Measurements from ENCODE around the gene AMDHD2.
"Not testable (repeated sequence)": the region's sequence is repeated elsewhere in the genome, so short reads cannot be mapped to it uniquely, and the experiment has no call there.

Gene AMDHD2

DNA sequence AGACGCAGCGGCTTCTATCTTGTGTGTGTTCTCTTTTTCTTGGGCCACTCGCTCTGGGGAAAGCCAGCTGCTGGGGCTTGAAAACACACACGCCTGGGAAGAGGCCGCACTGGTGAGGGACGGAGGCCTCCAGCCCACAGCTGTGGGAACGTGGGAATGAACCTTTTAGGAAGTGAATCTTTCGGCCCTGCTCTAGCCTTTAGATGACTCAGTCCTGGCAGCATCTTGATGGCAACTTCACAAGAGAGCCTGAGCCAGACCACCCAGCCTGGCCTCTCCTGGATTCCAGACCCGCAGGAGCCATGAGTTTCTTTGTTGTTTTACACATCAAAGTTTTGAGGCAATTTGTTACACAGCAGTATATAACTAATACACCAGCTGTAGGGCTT, 15.4 kb downstream of the AMDHD2 start:
- no peak for DNase-seq

DNA sequence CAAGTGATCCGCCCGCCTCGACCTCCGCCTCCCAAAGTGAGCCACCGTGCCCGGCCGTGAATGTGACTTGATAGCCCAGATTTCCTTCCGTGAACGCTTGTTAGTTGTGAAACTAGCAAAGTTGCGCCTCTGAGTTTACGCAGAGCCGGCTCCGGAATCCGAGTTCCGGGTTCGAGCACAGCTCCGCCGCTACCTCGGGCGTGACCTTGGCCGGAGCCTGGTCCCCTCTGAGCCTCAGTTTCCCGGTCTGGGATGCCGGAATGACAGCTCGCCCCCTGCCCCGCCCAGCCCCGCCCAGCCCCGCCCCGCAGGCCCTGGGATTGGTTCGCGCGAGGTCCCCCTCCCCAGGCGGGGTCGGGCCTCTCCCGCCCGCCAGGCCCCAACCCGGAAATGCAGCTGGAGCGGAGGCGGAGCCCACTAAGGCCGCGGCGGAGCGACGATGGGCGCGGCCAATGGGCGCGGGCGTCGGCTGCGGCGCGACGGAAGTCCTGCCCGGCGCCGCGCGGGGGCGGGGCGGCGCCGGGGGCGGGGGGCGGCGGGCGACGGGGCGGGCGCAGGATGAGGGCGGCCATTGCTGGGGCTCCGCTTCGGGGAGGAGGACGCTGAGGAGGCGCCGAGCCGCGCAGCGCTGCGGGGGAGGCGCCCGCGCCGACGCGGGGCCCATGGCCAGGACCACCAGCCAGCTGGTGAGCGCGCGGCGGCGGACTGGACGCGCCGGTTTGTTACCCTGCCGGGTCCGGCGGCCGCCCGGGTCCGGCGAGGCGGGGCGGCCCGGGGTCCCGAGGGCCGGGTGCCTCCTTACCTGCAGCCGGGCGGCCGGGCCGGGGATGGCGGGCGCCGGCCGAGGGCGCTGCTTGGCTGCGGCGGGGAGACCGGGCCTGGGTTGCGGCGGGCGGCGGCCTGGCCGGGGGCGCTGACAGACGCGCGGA, 17.5 kb downstream of the AMDHD2 start, which contains the start of gene PDPK1:
TSS of gene PDPK1 (plus strand) at position 571 of the 929 bp plus-strand sequence. CDS start at position 663, 92 bp downstream.
- DNase-seq: peak; percentile 81

DNA sequence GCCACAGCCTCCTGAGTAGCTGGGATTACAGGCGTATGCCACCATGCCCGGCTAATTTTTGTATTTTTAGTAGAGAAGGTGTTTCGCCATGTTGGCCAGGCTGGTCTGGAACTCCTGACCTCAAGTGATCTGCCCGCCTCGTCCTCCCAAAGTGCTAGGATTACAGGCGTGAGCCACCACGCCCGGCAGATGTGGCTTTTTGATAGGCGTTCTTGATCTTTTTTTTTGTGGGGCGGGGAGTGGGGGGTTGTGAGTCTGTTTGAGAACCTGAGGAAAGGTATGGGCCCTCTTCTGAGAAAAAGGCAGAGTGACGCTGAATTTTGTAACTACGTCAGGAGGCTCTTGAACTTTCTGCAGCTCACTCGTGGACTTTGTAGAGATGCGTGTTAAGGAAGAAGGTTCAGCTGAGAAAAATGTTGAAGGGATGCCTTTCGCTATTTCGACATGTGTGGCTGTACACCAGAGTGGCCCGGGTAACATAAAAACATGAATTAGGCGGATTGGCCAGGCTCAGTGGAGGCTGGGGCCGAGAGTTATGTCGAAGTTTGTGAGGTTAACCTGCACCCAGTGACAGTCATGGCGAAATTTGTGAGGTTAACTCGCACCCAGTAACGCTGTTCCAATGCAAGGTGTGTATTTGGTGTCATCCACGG, 19.1 kb downstream of the AMDHD2 start:
- not testable (repeated sequence) for DNase-seq

DNA sequence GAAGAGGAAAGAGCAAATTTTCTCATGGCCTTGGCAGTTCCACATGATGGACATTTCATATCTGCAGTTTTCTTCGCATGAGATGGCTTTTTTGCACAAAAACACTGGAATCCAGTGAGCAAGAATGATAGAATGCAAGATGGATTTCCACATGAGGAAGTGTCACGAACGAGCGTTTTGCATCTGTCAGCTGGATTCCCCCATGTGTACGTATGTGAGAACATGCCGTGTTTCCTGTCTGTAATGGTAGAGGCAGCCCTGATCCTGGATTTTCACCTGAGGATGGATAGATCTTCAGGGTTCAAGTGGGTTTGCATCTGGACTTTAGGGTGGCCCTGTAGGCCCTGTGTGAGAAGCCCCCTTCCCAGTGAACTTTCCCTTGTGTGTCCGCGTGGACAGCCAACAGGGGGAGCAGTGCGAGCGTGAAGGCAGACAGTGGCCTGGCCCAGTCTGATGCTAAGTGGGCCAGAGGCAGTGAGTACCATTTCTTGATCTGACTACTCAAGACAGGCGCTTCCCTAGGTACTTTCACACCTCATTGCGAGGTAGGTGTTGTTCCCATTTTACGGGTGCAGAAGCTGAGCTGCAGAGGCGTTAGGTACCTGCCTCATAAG, 19.8 kb downstream of the AMDHD2 start:
- not testable (repeated sequence) for DNase-seq

DNA sequence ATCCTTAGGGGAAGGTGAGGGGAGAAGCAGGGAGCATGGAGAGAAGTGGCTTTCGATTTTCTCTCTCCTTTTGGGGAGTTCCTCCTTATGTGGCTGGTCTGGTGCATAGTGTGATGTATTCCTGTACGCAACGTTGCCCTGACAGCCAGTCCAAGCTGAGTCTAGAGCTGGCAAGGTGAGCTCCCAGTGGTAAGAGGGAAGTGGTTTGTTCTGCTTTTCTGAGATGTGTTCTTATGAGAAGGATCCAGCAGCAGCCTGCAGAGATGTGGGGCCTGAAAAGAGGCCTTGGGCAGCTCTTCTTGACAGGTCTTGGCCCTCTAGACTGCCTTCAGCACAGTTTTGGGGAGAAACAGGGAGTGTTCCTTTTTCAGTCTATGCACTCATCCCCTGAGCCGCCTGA, 20.7 kb downstream of the AMDHD2 start:
- DNase-seq: peak; percentile 5

DNA sequence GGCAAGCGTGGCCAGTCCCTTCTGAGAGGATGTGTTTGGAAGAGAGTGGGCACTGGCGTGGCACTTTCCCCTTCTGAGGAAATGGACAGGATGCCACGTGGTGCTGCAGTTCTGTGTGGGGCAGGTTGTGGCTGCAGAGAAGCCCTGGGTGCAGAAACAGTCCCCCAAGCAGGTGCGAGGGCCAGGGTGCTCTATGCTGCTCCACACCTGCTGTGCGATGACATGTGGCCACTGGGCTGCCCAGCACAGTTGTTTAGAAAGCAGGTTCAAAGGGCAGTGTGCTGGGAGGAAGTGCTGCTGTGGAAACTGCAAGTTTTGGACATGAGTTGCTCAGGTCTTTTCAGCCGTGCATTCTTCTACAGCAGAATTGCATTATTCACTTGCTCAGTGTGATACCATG, 21.2 kb downstream of the AMDHD2 start:
- not testable (repeated sequence) for DNase-seq

DNA sequence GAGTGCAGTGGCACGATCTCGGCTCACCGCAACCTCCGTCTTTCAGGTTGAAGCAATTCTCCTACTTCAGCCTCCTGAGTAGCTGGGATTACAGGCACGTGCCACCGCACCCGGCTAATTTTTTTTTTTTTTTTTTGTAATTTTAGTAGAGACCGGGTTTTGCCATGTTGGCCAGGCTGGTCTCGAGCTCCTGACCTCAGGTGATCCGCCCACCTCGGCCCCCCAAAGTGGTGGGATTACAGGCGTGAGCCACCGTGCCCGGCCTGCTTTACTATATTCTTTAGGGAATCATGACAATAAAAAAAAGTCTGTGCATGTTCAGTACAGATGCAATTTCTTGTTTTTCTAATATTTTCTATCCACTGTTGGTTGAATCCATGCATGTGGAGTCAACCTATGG, 23.6 kb downstream of the AMDHD2 start:
- DNase-seq: not testable (repeated sequence)

DNA sequence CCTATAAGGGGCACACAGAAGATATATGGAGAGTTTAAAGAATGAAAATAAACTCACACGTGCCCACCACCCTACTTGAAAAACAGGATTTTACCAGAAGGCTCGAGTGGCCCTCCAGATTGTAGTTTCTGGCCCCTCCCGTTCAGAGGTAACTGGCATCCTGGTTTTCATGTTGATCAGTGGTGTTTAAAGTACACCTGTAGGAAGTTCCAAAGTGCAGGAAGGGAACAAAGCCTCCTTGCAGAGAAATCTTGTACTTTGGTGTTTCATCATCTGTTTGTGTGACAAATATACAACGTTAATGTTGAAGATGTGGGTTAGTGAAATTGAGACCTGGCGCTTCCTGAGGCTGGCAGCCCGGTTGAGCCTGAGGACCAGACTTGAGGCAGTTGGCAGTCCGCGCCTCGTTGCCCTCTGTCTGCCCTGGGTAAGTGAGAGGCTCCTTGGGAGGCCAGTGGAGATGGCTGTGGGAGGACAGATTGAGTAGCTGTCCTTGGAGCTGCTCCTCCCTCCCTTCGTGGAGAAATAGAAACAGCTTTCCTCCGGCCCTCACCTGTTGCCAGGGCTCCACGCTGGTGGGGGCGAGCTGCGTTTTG, 30.2 kb downstream of the AMDHD2 start:
- DNase-seq: not testable (repeated sequence)

DNA sequence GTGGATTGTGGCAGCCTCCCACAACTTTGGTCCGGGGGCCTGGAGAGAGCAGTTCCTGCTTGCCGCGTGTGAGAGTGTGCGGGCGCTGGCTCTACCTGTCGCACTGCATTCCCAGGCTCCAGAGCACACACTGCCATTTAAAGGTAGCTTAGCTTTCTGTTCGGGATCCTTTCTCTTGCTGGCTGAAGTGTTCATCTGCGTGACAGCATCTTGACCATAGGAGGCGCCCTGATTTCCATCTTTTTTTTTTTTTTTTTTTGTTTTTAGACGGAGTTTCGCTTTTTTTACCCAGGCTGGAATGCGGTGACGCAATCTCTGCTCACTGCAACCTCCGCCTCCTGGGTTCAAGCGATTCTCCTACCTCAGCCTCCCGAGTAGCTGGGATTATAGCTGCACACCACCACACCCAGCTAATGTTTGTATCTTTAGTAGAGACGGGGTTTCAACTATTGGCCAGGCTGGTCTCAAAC, 31.3 kb downstream of the AMDHD2 start:
- not testable (repeated sequence) for DNase-seq

DNA sequence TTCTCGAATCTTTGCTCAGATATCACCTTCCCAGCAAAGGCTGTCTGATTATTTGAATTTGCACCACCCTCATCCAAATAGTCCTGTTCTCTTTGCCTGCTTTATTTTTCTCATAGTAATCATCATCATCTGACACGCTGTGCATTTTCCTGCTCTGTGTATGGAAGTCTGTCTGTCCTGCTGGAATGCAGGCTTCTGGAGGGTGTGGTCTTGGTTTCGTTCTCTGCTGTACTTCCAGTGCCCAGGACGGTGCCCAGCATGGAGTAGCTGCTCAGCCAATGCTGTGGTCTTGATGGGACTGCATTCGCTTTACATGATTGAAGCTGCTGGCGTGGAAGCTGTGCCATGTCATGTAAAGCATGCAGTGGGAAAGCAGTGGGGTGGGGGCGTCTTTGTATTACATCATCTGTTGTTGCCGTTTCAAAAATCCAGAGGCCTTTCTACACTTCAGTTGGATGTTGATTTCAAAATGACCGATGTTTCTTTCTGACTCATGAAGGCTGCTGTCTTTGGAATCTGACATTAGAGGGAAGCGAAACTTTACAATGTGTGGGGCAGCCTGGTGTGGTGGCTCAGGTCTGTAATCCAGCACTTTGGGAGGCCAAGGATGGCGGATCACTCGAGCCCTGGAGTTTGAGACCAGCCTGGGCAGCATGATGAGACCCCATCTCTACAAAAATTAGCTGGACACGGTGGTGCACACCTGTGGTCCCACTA, 34.7 kb downstream of the AMDHD2 start:
- not testable (repeated sequence) for DNase-seq

DNA sequence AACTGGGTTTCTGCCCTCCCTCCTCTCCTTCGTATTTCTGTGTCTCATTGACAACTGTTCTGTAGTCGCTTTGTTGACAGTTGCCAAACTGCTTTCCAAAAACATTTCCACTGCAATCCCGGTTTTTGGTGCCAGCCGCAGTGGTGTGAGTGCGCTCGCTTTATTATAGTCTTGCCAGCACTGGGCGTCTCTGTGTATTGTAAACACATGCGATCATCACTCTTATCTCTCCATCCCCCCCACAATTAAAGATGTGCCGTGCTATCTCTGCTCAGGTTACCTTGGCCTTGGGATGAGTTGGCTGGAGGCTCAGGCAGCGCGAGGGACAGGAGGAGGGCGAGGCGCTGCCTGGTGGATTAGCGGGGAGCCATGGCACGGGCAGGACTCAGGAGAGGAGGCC, 37.0 kb downstream of the AMDHD2 start:
- not testable (repeated sequence) for DNase-seq

DNA sequence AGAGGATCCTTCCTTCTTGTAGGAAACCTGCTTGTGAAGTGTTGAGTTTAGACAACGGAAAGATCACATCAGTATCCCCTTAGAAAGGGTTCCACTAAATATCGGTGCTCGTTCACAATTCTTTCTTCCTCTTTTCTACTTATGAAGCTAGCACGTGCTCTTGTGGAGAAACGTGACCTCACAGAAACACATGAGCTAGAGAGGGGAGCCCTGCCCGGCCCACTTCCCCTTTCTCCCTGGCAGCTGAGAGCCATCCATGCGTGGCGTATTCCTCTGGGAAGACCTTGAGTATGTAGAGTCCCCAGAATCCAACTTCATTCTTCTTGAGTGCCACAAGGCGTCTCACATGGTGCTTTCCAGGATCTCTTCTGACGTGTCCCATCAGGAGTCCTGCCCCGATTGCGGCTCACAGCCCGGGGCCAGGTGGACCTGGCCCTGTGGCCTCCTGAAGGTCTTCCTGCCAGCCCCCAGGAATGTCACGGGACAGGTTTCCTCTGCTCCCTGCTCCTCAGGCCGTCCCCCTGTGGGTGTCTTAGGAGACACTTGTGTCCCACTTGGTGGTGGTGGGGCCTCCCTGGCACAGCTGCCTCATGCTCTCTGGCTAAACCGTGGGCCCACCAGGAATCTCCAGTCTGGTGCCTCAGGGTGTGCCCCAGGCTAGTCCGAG, 40.1 kb downstream of the AMDHD2 start:
- DNase-seq: not testable (repeated sequence)

DNA sequence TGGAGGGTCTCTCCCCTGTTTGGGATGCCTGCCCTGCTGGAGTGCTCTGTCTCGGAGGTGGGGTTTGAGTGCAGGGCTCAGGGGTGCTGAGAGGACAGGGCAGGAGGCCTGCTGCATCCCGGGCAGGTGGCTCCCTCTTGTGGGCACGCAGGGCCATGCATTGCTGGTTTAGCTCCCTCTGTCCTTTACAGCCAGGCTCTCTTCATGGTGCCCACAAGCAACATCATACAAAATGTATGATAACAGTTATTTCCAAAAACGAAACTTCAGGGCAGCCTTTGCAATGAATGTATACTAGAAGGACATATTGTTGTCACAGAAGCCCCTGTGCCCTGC, 40.6 kb downstream of the AMDHD2 start:
- DNase-seq: not testable (repeated sequence)

DNA sequence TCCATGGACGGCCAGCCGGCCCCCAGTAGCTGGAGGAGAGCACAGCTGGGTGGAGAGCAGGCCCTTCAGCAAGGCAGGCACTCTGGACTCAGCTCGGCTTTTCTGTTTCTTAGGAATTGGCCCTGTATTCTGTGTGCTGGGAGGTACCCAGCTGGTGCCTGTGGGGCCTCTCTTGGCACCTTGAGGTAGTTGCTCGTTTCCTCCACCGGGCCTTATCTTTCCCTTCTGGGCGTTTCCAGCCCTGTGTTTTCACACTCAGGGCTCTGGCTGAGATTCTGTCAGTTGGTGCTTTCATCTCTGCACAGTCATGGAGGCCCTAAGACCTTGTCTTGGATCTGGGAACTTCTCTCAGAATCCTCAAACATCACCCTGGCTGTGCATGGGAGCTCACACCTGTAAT, 47.3 kb downstream of the AMDHD2 start:
- not testable (repeated sequence) for DNase-seq

DNA sequence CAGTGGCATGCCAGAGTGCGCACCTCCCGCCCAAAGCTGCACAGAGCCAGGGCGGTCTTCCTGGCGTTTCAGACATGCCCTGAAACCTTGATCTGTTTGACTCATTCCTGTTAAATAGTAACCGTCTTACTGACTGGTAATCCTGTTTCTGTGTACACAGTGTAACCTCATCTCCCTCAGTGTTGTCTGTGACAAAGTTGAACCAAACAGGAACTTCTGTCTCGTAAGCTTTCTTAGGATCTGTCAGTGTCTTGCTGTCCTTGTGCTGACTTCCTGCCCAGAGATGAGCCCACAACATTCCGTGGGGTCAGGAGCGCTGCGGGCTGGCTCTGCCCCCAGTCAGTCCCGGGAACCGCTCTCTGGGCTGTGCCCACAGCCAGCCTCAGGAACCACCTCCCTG, 48.4 kb downstream of the AMDHD2 start:
- DNase-seq: not testable (repeated sequence)

DNA sequence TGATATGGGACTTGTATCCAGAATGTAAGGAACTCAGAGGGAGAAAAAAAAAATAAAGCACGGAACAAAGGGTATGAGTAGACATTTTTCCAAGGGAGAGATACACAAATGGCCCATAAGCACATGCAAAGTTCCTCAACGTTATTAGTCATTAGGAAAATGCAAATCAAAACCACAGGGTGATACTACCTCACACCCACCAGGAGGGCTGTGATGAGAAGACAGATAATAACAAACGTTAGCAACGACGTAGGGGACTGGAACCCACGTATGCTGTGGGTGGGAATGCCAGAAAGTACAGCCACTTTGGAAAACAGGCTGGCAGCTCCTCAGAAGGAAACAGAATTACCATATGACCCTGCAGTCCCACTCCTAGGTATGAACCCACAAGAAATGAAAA, 52.5 kb downstream of the AMDHD2 start:
- not testable (repeated sequence) for DNase-seq

DNA sequence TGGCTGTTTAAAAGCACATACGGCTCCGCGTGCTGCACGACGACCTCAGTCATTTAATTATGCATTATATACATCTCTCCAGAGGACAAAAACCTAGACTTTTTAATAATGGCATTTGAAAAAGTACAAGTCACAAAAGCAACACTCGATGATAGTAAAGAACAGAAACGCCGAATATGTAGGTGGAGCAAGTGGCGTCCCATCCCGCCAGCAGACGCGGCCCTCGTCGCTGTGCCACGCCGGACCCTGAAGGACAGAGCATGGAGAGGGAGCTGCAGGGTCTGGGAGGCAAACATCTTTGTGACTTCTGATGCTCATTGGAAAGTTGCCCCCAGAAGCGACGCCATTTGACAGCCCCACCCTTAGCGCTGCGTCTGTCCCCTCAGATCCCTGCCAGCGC, 55.7 kb downstream of the AMDHD2 start:
- not testable (repeated sequence) for DNase-seq

DNA sequence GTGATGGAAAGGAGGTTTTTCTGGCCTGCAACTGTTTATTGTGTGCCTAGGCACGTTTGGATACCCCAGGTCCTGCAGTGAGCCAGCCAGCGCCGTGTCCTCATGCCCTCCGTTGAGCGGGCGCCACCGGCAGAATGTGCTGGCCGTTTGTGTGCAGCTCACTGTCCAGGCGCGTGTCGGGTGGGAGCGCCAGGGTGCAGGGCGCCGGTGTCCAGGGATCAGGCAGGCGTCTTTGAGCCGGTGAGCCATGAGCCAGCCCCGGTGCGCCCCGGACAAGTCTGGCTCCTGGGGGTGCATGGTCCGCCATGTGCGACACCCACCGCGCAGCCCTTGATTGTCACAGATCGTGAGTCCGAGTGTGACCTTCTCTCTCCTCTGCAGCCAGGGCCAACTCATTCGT, 56.9 kb downstream of the AMDHD2 start:
- not testable (repeated sequence) for DNase-seq

DNA sequence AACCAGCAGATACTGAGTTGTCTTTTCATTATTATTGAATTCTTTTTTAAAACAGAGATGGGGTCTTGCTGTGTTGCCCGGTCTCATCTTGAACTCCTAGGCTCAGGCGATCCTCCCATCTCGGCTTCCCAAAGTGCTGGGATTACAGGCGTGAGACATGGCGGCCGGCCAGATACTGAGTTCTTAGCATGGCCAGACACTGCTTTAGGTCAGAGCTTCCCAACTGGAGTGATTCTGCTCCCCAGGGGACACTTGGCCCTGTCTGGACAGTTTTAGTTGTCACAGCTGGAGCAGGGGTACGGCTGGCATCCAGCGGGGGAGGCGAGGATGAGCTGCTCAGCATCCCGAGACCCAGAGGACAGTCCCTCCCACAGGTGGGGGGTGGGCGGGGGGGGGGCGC, 58.7 kb downstream of the AMDHD2 start:
- DNase-seq: not testable (repeated sequence)

DNA sequence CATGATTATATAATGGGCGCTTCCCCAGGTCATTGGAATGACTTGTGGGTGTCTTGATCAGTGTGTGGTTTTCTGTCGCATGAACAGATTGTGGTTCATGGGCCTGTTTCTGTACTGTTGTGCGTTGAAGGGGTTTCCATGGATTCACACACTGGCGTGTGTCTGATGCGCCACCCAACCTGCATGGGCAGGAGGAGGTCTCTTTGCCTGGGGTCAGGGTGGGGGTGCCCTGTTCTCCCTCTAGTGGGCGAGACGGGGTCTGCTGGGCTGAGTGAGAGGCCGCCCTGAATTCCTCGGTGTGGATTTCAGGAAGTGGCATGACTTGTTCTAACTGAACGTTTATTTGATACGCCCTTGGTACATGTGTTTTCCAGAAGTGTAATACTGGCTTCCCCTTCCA, 60.0 kb downstream of the AMDHD2 start:
- not testable (repeated sequence) for DNase-seq

DNA sequence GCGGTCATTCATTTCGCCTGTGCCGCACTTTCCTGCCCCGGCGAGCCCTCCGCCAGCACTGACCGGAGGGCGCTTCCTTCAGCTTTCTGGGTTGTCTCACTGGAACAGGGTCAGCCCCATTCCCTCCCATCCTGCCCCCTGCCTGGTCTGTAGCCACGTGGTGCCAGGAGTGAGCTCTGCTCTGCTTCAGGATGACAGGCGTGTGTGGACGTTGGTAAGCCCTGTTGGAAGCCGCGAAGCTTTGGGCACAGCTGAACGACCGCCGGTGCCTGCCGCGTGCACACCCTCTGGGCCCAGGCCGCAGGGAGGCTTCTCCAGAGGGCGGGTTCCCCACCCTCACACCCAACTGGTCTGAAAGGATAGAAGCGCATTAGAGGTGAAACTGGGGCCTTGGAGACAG, 60.6 kb downstream of the AMDHD2 start:
- DNase-seq: not testable (repeated sequence)

Measured in GF-D8 (cell line).